IMR-90 (cell line): ENCODE results near the gene ROBO1. TPM values are rescaled to one million over a fixed set of nuclear protein-coding genes. Genes with fewer than 3 reads are reported as not detected.

ENCODE experiments used
- ATAC-seq: fragments of 200-7000 bp; cut with Tn5 transposase; 2 replicates; pipeline ENCODE4 v1.9.1; 2020; ENCODE audit warnings: low read depth, mild to moderate bottlenecking, moderate library complexity
- BruUV-seq: library from RNA; stranded (reverse); fragments of 400-500 nt; replicated peaks from 2 replicates; lab custom pipeline; 2021; lab: Mats Ljungman, UMichigan
- CTCF ChIA-PET: fragments of 300-600 bp; formaldehyde crosslinking; extraction: SDS; loops from one replicate; lab custom pipeline; 2021; ENCODE audit warnings: antibody characterized with exemption; lab: Yijun Ruan, JAX
- POLR2A ChIA-PET: fragments of 300-600 bp; sonication (Branson Sonifier 250); formaldehyde crosslinking; loops from one replicate; lab custom pipeline; 2022; ENCODE audit warnings: antibody characterized with exemption; ENCODE audit not compliant: unreplicated experiment; lab: Charles Lee
- DNase-seq: peaks from one replicate; pipeline ENCODE4 v3.0.0; 2013
- H2AFZ ChIP-seq: replicated peaks from 2 replicates; pipeline ENCODE3; 2013; ENCODE audit warnings: low read length, mild to moderate bottlenecking; ENCODE audit not compliant: poor library complexity
- H2AK5ac ChIP-seq: 2 replicates; pipeline ENCODE4 v1.6.1; 2013; ENCODE audit warnings: low read depth, low read length, inconsistent platforms
- H2AK9ac ChIP-seq: replicated peaks from 2 replicates; pipeline ENCODE3; 2013; ENCODE audit warnings: mild to moderate bottlenecking, low read depth, low read length, moderate library complexity; ENCODE audit not compliant: poor library complexity
- H2BK120ac ChIP-seq: 2 replicates; pipeline ENCODE4 v1.6.1; 2013; ENCODE audit warnings: low read depth, low read length, inconsistent platforms
- H2BK15ac ChIP-seq: 3 replicates; pipeline ENCODE4 v1.6.1; 2013; ENCODE audit warnings: low read depth, low read length, inconsistent platforms
- H2BK20ac ChIP-seq: 2 replicates; pipeline ENCODE4 v1.6.1; 2013; ENCODE audit warnings: low read depth, mild to moderate bottlenecking, inconsistent platforms, low read length, moderate library complexity
- H2BK5ac ChIP-seq: 2 replicates; pipeline ENCODE4 v1.6.1; 2013; ENCODE audit warnings: mild to moderate bottlenecking, low read depth, low read length, inconsistent platforms; ENCODE audit not compliant: poor library complexity, severe bottlenecking
- H3K14ac ChIP-seq: replicated peaks from 2 replicates; pipeline ENCODE4 v1.6.1; 2013; ENCODE audit warnings: low read depth, low read length, inconsistent platforms
- H3K18ac ChIP-seq: 2 replicates; pipeline ENCODE4 v1.6.1; 2013; ENCODE audit warnings: low read depth, low read length, control low read depth
- H3K23ac ChIP-seq: 2 replicates; pipeline ENCODE4 v1.6.1; 2013; ENCODE audit warnings: low read depth, low read length, inconsistent platforms
- H3K27ac ChIP-seq: 2 replicates; pipeline ENCODE4 v1.5.1; 2013; ENCODE audit warnings: mild to moderate bottlenecking, control low read depth, low read length; ENCODE audit not compliant: insufficient read depth
- H3K27me3 ChIP-seq: 2 replicates; pipeline ENCODE4 v1.6.1; 2013; ENCODE audit warnings: low read length; ENCODE audit not compliant: control insufficient read depth, insufficient read depth
- H3K36me3 ChIP-seq: 2 replicates; pipeline ENCODE4 v1.6.1; 2013; ENCODE audit warnings: low read length, mixed read lengths; ENCODE audit not compliant: control insufficient read depth, insufficient read depth
- H3K4ac ChIP-seq: 2 replicates; pipeline ENCODE4 v1.6.1; 2013; ENCODE audit warnings: low read depth, low read length, inconsistent platforms
- H3K4me1 ChIP-seq: 2 replicates; pipeline ENCODE4 v1.6.1; 2013; ENCODE audit warnings: low read length, mixed read lengths; ENCODE audit not compliant: control insufficient read depth, insufficient read depth
- H3K4me2 ChIP-seq: 2 replicates; pipeline ENCODE4 v1.6.1; 2013; ENCODE audit warnings: low read depth, mild to moderate bottlenecking, control low read depth, low read length, moderate library complexity
- H3K4me3 ChIP-seq: 2 replicates; pipeline ENCODE4 v1.5.1; 2013; ENCODE audit warnings: low read depth, mild to moderate bottlenecking, control low read depth, low read length, moderate library complexity; ENCODE audit not compliant: insufficient read depth
- H3K56ac ChIP-seq: 2 replicates; pipeline ENCODE4 v1.6.1; 2013; ENCODE audit warnings: low read length, inconsistent platforms; ENCODE audit not compliant: insufficient read depth; ENCODE audit errors: extremely low read depth
- H3K79me1 ChIP-seq, 2 experiments: 2 replicates each; pipeline ENCODE4 v1.6.1; 2013; ENCODE audit warnings: low read length in 2 of 2, inconsistent platforms in 1 of 2, low read depth in 1 of 2
- H3K9ac ChIP-seq: 2 replicates; pipeline ENCODE4 v1.6.1; 2013; ENCODE audit warnings: low read depth, low read length, control low read depth
- H3K9me1 ChIP-seq: 2 replicates; pipeline ENCODE4 v1.6.1; 2013; ENCODE audit warnings: low read length, inconsistent platforms; ENCODE audit not compliant: insufficient read depth
- H3K9me3 ChIP-seq: 2 replicates; pipeline ENCODE4 v1.6.1; 2013; ENCODE audit warnings: low read length; ENCODE audit not compliant: control insufficient read depth, insufficient read depth
- H4K20me1 ChIP-seq: 2 replicates; pipeline ENCODE4 v1.6.1; 2013; ENCODE audit warnings: low read length, inconsistent platforms; ENCODE audit not compliant: insufficient read depth
- H4K5ac ChIP-seq: 2 replicates; pipeline ENCODE4 v1.6.1; 2013; ENCODE audit warnings: mild to moderate bottlenecking, low read depth, low read length, control low read depth
- H4K8ac ChIP-seq, 2 experiments: 2 replicates each; pipeline ENCODE4 v1.6.1; 2013; ENCODE audit warnings: low read depth in 2 of 2, low read length in 2 of 2, control low read depth in 1 of 2, inconsistent platforms in 1 of 2
- H4K91ac ChIP-seq: 2 replicates; pipeline ENCODE4 v1.6.1; 2013; ENCODE audit warnings: low read depth, low read length, inconsistent platforms; ENCODE audit not compliant: insufficient read depth
- BHLHE40 ChIP-seq: fragments of 150-350 bp; IDR thresholded peaks from 2 replicates; pipeline ENCODE4 v1.6.1; 2016; ENCODE audit warnings: mild to moderate bottlenecking, low read depth, low read length
- CHD1 ChIP-seq: IDR thresholded peaks from 2 replicates; pipeline ENCODE4 v1.6.1; 2012; ENCODE audit warnings: low read depth, low read length, improper control_type of control experiment
- FOS ChIP-seq: fragments of 150-350 bp; IDR thresholded peaks from 2 replicates; pipeline ENCODE4 v1.6.1; 2016; ENCODE audit warnings: low read depth, low read length
- MAFK ChIP-seq: IDR thresholded peaks from 2 replicates; pipeline ENCODE4 v1.6.1; 2012; ENCODE audit warnings: low read depth, low read length, improper control_type of control experiment
- MXI1 ChIP-seq: IDR thresholded peaks from 2 replicates; pipeline ENCODE4 v1.6.1; 2012; ENCODE audit warnings: low read depth, mild to moderate bottlenecking, low read length, moderate library complexity, borderline replicate concordance
- NFE2L2 ChIP-seq: fragments of 150-350 bp; IDR thresholded peaks from 2 replicates; pipeline ENCODE4 v1.6.1; 2016; ENCODE audit warnings: low read depth, mild to moderate bottlenecking, low read length
- RAD21 ChIP-seq: IDR thresholded peaks from 2 replicates; pipeline ENCODE4 v1.6.1; 2012; ENCODE audit warnings: low read length, improper control_type of control experiment
- WGBS, 2 experiments: methylation state at CpG; one replicate each; pipeline versions ENCODE4 v1.1.5 to v1.1.7; 2013; ENCODE audit warnings: missing lambda C conversion rate in 2 of 2; ENCODE audit not compliant: insufficient read length in 1 of 2; ENCODE audit errors: extremely low coverage in 2 of 2; 5-methylcytosine and 5-hydroxymethylcytosine counted together
- dilution Hi-C: fragments of 300-500 bp; cut with HindIII; formaldehyde crosslinking; loops from one replicate; pipeline ENCODE4 v1.14.3; 2018; ENCODE audit warnings: low sequenced_read_pairs; ENCODE audit not compliant: unreplicated experiment
- in situ Hi-C: fragments of 300-500 bp; cut with MboI; formaldehyde crosslinking; loops from 3 replicates; pipeline ENCODE4 v1.14.3; 2019; ENCODE audit warnings: low sequenced_read_pairs, inconsistent platforms, mixed read lengths
- intact Hi-C: fragments of 100-400 bp; cut with micrococcal nuclease; formaldehyde crosslinking; loops from 2 replicates; pipeline ENCODE4 v1.10.0; 2022
- polyA plus RNA-seq, 3 experiments: library from polyadenylated mRNA; depleted of rRNA; stranded (reverse); fragments of >200 nt; gene quantifications; 2 replicates each; pipeline ENCODE4 v1.2.3, GENCODE V29; 2012; ENCODE audit warnings: low replicate concordance in 1 of 3
- total RNA-seq: library from RNA; depleted of rRNA; stranded (reverse); fragments of >200 nt; gene quantifications from 2 replicates; pipeline ENCODE4 v1.2.3, GENCODE V29; 2012
- TF ChIP-seq, protein P1 (sequence below): fragments of 150-350 bp; IDR thresholded peaks from 2 replicates; pipeline ENCODE4 v1.6.1; 2016; ENCODE audit warnings: low read depth, mild to moderate bottlenecking, low read length, moderate library complexity, borderline replicate concordance

ROBO1 gene
- total and polyA plus RNA-seq, 2 of the 4 experiments (the other 2 are of a cell fraction) = 24.1 to 53.9 TPM

DNA sequence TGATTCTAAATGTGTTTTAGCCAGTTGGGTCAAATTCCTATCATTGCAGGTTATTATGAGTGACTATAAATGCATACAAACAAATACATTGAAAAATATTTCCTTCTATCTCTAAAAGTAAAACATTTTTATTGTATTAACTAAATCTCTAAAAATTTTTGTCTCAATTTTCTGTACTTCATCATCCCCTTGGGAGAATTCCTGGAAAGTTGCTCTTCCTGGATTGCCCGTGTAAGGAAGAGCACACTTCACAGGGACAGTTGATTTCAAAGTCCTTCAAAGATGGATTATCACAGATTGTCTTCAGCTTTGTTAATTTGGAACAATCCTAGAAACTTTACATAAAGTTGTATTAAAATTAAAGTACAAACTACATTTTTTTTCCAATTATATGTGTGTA lies 595.6 kb downstream of the ROBO1 start:
- H4K20me1 ChIP-seq = no peaks in the 10 kb centered on the region
- no TSS peak for BruUV-seq
- DNase-seq = no peak
- H3K27me3 ChIP-seq = no peaks in the 10 kb centered on the region
- ATAC-seq = no peak; the same call in 1 of the 2 replicates
- no peaks in the 10 kb centered on the region; the same call in 1 of the 2 replicates for H3K9me1 ChIP-seq
- intact Hi-C loops = no loop called here
- CTCF ChIA-PET = interaction anchor here (0.7 kb wide), 1 partner anchor 86 kb away, joined by 3 read pairs; no protein-coding TSS in a partner anchor
- no peak overlapping the region for H2AFZ ChIP-seq
- H2AK9ac ChIP-seq = no peak overlapping the region
- H2BK5ac ChIP-seq = no peak overlapping the region
- no peak overlapping the region for H3K4ac ChIP-seq
- TF ChIP-seq RAD21 = no peak
- no peak for TF ChIP-seq FOS
- TF ChIP-seq MAFK = no peak
- TF ChIP-seq, protein P1, sequence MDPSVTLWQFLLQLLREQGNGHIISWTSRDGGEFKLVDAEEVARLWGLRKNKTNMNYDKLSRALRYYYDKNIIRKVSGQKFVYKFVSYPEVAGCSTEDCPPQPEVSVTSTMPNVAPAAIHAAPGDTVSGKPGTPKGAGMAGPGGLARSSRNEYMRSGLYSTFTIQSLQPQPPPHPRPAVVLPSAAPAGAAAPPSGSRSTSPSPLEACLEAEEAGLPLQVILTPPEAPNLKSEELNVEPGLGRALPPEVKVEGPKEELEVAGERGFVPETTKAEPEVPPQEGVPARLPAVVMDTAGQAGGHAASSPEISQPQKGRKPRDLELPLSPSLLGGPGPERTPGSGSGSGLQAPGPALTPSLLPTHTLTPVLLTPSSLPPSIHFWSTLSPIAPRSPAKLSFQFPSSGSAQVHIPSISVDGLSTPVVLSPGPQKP = no peak
- TF ChIP-seq CHD1 = no peak
- TF ChIP-seq MXI1 = no peak
- TF ChIP-seq BHLHE40 = no peak
- no peak for TF ChIP-seq NFE2L2
- no peak overlapping the region for H4K8ac ChIP-seq
- WGBS, 2 experiments = no CpG with 5 or more reads among the region's 1 CpG
- no peak overlapping the region for H3K18ac ChIP-seq
- no peak overlapping the region for H3K4me3 ChIP-seq
- H3K9ac ChIP-seq = no peak overlapping the region
- no peaks in the 10 kb centered on the region for H3K36me3 ChIP-seq
- no peak overlapping the region for H3K23ac ChIP-seq
- no peak overlapping the region for H3K56ac ChIP-seq
- no peak overlapping the region for H3K27ac ChIP-seq
- H3K4me2 ChIP-seq = no peak overlapping the region
- H2BK15ac ChIP-seq = no peak overlapping the region
- H3K9me3 ChIP-seq = no peaks in the 10 kb centered on the region
- dilution Hi-C loops = no loop called here
- H4K5ac ChIP-seq = no peak overlapping the region
- H2BK20ac ChIP-seq = no peak overlapping the region
- no peaks in the 10 kb centered on the region for H3K79me1 ChIP-seq
- no peak overlapping the region for H3K14ac ChIP-seq
- POLR2A ChIA-PET = no interaction called here
- H2BK120ac ChIP-seq = no peak overlapping the region
- in situ Hi-C loops = no loop called here
- no peak overlapping the region for H2AK5ac ChIP-seq
- H4K91ac ChIP-seq = no peak overlapping the region
- H3K4me1 ChIP-seq = peaks cover 1% of the 10 kb centered on the region; the same call in 1 of the 2 replicates
